NCI-H1092 (cell line): Measurements from ENCODE around the gene PPP1R27.

Experiments used
- DNase-seq: peaks from one replicate; lab custom pipeline; 2025; lab: John Stamatoyannopoulos, UW

PPP1R27 gene

GRCh38 chr17:81834831-81835267, at the start of gene PPP1R27:
PPP1R27 (minus strand) TSS chr17:81835050; CDS start chr17:81834953, 97 bp downstream.
- DNase-seq: no peak

GRCh38 chr17:81884520-81884919, 49.7 kb upstream of the PPP1R27 start:
- no peak for DNase-seq

GRCh38 chr17:81879121-81879520, 44.3 kb upstream of the PPP1R27 start:
- no peak for DNase-seq

- no peak for DNase-seq
Observed at GRCh38 chr17:81878294-81878693, 43.4 kb upstream of the PPP1R27 start.

GRCh38 chr17:81877569-81877968, 42.7 kb upstream of the PPP1R27 start:
- DNase-seq: no peak

- DNase-seq: peak; percentile 86
Observed at GRCh38 chr17:81871387-81872230, 36.8 kb upstream of the PPP1R27 start.

GRCh38 chr17:81870981-81871386, 36.1 kb upstream of the PPP1R27 start, which contains the start of gene ARHGDIA:
ARHGDIA (minus strand) TSS chr17:81871337; CDS start chr17:81869930, 1,407 bp downstream.
- no peak for DNase-seq

- DNase-seq: no peak
Observed at GRCh38 chr17:81870131-81870980, 35.5 kb upstream of the PPP1R27 start.

GRCh38 chr17:81869221-81870130, 34.6 kb upstream of the PPP1R27 start:
- DNase-seq: no peak

GRCh38 chr17:81868674-81869220, 33.9 kb upstream of the PPP1R27 start:
- DNase-seq: no peak

GRCh38 chr17:81867991-81868673, 33.3 kb upstream of the PPP1R27 start:
- DNase-seq: no peak

GRCh38 chr17:81867170-81867990, 32.5 kb upstream of the PPP1R27 start:
- DNase-seq: no peak

- DNase-seq: no peak
Observed at GRCh38 chr17:81866440-81867169, 31.8 kb upstream of the PPP1R27 start.

GRCh38 chr17:81865733-81866439, 31.0 kb upstream of the PPP1R27 start:
- DNase-seq: no peak

- no peak for DNase-seq
Observed at GRCh38 chr17:81865358-81865732, 30.5 kb upstream of the PPP1R27 start.

GRCh38 chr17:81863833-81864768, 29.3 kb upstream of the PPP1R27 start:
- DNase-seq: no peak

- no peak for DNase-seq
Observed at GRCh38 chr17:81863123-81863675, 28.3 kb upstream of the PPP1R27 start.
